Fibroblast of the conjunctiva (primary cell): ENCODE results near the gene TRIM66.

Experiments used
- DNase-seq: peaks from one replicate; pipeline ENCODE4 v3.0.0-alpha.2; 2010; ENCODE audit warnings: low read depth

TRIM66 gene

GRCh38 chr11:8713760-8714454, 31.4 kb upstream of the TRIM66 start:
- DNase-seq = no peak

- no peak for DNase-seq
Observed at GRCh38 chr11:8712506-8712905, 30.0 kb upstream of the TRIM66 start.

- DNase-seq = no peak
Observed at GRCh38 chr11:8711895-8712442, 29.5 kb upstream of the TRIM66 start.

GRCh38 chr11:8709777-8710176, 27.3 kb upstream of the TRIM66 start:
- no peak for DNase-seq

- DNase-seq = peak; percentile 97
Observed at GRCh38 chr11:8709002-8709672, 26.7 kb upstream of the TRIM66 start.

GRCh38 chr11:8707541-8708191, 25.2 kb upstream of the TRIM66 start:
- no peak for DNase-seq

GRCh38 chr11:8706673-8707432, 24.4 kb upstream of the TRIM66 start:
- no peak for DNase-seq

- DNase-seq = no peak
Observed at GRCh38 chr11:8705146-8705545, 22.7 kb upstream of the TRIM66 start.

GRCh38 chr11:8704136-8704535, 21.7 kb upstream of the TRIM66 start:
- no peak for DNase-seq

- no peak for DNase-seq
Observed at GRCh38 chr11:8702598-8702915, 20.1 kb upstream of the TRIM66 start.

- no peak for DNase-seq
Observed at GRCh38 chr11:8701891-8702597, 19.6 kb upstream of the TRIM66 start.

GRCh38 chr11:8699903-8700302, 17.4 kb upstream of the TRIM66 start:
- no peak for DNase-seq

GRCh38 chr11:8698917-8699441, 16.5 kb upstream of the TRIM66 start:
- no peak for DNase-seq

GRCh38 chr11:8698379-8698851, 15.9 kb upstream of the TRIM66 start:
- no peak for DNase-seq

- DNase-seq = no peak
Observed at GRCh38 chr11:8697054-8697453, 14.6 kb upstream of the TRIM66 start.

- no peak for DNase-seq
Observed at GRCh38 chr11:8694137-8694536, 11.7 kb upstream of the TRIM66 start.

- no peak for DNase-seq
Observed at GRCh38 chr11:8693555-8693954, 11.1 kb upstream of the TRIM66 start.

GRCh38 chr11:8693010-8693551, 10.6 kb upstream of the TRIM66 start:
- DNase-seq = no peak

GRCh38 chr11:8692417-8692816, 10.0 kb upstream of the TRIM66 start:
- no peak for DNase-seq

- DNase-seq = no peak
Observed at GRCh38 chr11:8691601-8692000, 9.1 kb upstream of the TRIM66 start.
